ENCODE results near the gene EPO.
"Not testable (repeated sequence)": the region's sequence is repeated elsewhere in the genome, so short reads cannot be mapped to it uniquely, and the experiment has no call there.

The EPO gene

DNA sequence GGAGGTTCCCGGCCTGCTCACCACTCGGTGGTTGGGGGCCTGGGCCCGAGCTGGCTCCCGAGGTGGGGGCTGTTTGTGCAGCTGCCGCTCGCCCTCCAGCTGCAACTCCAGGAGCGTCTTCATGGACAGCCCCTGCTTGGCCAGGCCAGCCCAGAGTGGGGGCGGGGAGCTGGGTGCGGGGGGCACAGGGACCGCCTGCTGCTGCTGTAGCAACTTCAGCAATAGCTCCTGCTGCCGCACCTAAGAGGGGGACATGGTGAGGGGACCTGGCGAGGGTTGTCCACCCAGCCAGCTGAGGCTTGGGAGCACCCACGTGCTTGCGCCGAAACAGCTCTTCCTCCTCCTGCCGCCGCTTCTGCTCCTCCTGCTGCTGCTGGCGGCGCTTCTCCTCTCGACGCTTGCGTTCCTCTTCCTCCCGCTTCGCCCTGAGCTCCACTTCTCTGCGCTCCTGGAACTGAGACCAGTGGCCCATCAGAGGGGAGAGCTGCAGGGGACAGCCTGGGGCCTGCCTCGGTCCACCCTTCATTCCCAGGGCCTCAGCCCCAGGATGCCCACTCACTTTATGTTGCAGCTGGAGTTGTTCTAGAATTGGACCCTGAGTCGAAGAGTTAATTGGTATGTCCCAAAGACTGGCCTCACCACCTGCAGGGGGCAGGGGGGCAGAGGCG, 37.1 kb upstream of the EPO start:
- DNase-seq (ENCODE audit: low read depth, low spot score) = no peak

DNA sequence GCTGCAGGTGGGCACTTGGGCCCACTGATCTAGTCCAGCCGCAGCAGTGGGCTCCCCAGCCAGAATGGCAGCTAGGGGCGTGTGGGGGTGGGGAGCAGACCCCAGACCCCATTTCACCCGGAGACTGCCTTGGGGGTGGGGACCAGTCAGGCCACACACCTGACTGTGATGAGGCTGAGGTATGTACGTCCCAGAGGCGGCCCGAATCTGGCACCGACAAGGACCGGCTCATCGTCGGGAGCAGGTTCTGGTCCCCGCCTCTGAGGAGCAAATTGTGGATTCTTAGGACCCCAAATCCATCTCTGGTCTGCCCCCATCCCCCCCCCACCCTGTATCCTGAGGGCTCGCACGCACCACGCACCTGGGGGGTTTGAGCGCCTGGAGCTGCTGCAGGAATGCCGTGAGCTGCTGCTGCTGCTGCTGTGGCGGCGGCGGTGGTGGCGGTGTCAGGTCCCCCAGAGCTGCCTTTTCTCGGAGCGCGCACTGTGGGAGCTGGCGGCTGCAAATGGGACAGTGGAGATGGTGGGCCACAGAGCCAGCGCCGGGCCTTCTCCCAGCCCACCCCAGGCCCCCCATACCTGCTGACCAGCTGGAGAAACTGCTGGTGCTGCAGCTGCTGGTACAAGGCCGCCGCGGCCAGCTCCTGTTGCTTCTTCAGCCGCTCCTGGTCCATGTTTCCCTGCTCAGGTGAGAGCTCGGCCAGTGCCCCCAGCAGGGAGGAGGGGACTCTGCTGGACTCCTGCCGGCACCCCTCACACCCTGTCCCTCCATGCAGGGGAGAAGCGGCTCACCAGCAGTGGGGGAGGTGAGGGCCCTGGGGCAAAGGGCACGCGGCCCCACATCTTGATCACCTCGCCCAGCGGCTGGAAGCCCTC, 36.4 kb upstream of the EPO start:
- no peak for DNase-seq (ENCODE audit: low read depth, low spot score)

DNA sequence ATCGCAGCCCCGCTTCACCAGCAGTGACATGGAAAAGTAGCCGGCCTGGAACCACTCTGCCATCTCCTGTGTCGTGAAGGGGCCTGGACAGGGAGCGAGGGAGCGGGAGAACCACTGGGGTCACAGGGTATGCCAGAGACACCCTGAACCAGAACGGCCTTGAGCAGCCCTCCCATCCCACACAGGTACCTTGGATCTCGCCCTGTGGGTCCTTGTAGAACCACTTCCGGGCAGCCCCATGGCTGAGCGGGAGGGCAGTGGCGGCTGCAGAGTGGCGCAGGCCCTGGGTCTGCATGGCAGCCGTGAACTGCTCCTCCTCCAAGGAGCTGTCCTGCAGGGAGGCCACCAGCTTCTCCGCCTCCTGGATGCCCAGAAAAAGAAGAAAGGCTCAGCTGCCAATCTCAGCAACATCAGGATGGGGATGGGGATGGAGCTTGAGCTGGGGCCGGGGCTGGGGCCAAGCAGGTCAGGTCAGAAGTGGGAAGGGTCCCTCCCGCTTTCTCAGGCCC, 35.7 kb upstream of the EPO start:
- no peak for DNase-seq (ENCODE audit: low read depth, low spot score)

DNA sequence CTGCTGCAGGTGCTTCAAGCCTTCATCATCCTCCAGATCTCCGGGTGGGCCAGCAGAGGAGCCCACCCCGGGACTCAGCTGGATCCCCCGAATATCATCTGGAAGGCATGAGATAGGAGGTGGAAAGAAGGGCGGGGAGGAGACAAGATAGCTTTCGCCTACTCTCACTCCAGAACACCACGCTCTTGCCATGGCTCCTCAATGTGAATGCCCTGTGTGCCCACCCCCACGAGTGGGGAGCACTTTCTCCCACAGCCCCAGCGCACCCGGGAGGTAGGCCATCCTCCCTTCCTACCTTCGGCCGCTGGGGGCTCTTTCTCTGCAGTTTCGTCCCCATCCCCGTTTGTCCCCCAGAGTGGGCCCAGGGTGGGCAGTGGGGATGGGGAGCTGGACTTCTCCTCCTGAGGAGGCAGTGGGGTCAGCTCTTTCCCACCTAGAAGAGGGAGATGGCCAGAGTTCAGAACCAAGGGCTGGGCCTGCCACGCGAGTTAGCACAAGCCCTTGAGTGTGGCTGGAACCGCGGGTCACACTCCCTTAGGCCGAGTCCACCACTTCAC, 35.1 kb upstream of the EPO start:
- DNase-seq (ENCODE audit: low read depth, low spot score) = no peak

DNA sequence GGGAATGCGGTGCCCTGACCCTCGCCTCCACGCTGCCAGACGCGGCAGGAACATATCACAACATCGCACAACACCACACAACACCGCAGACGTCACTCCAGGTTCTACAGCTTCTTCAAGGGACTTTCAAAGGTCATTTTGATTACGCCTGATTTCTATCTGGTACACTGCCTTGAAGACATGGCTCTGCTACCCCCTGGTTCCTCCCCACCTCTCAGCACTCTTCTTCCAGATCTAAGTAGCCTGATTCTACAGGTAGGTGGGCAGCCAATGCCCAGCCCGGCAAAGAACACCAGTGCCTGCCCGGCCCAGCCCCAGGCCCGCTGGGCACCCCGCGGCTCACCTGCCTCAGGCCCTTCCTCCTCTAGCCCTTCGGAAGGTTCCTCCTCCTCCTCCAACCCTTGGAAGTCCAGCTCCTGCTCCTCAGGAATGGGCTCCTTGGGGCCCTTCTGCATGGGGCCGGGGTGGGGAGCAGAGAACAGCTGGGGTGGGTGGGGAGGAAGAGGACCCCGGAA, 34.6 kb upstream of the EPO start:
- no peak for DNase-seq (ENCODE audit: low read depth, low spot score)

DNA sequence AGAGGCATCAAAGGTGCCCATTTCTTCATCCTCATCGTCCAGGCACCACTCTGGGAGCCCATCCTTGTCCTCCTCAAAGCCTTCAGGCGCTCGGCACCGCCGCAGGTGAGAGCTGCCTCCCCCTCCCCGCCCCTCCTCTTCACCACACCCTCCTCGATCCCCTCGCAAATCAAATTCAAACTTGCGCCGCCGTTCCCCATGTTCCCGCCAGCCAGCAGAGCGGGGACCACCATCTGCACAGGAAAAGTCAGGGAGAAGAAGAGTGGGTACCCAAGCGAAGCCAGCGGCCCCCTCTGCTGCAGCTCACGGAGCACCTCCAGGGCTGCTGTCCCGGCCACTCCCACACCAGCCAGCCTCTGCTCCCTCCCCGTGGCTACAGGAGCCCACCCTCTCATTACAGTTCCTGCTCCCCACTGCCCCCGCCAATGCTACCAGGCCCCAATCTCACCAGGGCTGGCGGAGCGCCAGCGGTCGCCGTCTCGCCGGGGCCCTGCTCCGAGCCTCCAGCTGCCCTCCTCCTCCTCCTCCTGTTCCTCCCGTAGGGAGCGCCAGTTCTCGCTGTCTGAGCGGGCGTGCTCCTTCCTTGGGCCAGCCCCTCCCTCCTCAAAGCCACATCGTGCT, 34.0 kb upstream of the EPO start:
- DNase-seq (ENCODE audit: low read depth, low spot score) = no peak

DNA sequence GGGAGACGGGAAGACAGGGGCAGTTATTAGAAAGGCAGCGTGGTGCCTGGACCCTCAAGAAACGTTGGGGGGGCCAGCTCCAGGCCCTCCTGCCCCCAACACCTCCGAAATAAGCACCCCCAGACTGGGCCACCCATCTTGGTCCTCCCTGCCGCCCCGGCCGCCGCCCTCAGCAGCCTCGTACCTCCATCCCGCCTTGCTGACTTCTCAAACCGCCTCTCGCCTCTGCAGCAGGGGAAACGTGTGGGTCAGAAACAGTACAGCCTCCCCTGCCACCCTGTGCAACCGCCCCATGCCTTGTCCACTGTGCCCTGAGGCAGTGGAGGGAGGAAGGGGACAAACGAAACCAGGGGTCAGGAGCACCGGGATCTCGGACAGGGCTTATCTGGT, 33.5 kb upstream of the EPO start:
- DNase-seq (ENCODE audit: low read depth, low spot score) = no peak

DNA sequence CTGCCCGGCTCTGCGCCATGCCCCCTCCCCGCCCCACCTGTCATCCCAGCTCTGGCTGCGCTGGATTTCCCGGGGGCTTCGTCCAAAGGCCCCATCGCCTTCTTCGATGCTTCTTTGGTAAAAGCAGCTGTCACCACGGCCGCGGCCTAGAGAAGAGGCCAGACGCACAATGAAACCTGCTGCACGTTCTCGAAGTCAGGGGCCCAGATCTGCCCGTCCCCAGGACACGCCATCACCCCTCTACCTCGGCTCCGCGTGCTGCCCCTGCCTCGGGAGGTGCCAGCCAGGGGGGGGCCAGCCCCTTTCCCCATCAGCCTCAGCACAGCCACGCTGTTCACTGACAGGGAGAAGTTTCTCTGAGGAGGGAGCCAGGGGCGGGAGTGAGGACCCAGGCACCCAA, 33.0 kb upstream of the EPO start:
- DNase-seq (ENCODE audit: low read depth, low spot score) = no peak

DNA sequence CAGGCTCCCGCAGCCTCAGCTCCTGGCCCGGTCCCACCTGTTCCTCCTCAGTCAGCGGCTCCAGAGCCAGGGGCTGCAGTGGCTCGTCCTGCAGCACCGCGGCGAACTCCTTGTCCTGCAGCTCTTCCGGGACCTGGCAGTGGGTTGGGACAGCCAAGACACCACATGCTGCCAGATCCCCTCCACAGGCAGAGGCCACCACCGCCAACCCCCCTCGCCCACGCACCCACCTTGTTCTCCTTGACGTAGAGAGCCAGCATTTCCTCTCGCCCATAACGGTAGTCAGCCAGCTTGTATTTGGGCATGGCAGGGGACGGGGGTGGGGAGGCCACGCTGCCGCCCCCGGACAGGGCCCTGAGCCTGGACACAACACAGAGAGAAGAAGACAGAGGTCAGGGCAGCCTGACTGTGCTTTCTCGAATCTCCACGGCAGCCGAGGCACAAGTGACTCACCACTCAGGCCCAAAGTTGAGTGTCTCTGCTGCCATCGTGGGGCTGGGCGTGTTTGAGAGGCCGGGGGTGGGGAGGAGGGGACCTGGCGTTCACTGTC, 32.4 kb upstream of the EPO start:
- no peak for DNase-seq (ENCODE audit: low read depth, low spot score)

DNA sequence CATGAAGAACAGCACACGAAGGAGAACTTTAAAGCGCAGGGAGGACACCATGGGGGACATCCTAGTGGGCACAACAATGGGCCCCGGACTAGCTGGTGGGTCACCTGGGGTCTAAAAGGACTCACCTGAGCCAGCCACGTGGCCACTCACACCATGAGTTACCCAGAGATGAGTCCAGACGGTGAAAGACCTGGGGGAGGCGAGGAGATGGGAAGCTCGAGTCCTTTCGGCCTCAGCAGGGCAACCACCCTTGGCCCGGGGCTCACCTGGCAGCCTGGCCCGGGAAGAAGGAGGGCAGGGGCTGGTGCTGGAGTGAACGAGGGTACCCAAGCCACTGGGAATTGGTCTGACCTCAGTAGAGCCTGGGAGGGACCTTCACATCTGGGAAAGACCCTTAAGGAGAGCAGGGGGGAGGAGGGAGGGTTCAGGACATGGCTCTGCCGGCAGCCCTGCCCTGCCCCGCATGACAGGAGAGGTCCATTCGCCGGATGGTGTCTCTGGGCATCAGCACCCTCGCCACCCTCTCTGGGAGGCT, 31.9 kb upstream of the EPO start:
- no peak for DNase-seq (ENCODE audit: low read depth, low spot score)

DNA sequence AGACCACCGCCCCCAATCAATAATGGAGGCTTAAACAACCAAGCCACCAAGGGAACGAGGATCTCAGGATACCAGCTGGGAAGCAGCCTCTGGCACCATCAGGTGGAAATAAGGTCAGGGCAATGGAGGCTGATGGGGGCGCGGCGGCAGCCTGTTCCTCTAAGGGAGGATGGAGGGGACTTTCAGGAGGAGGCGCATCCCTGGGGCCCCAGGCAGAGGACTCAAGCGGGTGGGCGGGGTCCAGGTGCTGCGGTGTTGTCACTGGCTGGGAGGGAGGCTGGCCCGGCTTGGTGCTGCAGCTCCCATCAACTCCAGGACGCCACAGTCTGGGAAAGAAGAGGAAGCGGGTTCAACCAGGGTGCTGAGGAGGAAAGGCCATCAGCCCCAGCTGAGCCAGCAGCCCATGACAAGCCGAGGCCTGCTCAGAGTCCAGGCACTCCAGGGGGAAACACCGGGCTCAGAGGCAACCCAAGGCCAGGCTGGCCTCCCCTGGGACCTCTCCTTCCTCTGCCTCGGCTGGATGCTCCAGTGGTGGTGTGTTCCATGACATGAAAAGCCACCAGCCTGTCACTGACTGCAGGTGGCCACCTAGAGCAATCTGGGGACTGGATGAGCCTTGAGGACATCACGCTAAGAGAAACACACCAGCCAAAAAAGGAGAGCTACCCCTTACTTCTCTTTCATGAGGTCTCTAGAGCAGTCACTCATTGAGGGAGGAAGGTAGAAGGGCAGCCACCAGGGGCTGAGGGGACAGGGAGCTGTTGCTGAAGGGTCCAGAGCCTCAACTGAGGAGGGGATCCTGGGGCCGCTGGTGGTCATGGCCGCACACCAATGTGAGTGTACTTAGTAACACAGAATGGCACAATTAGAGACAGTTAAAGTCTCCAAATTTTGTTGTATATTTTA, 30.8 kb upstream of the EPO start:
- no peak for DNase-seq (ENCODE audit: low read depth, low spot score)

DNA sequence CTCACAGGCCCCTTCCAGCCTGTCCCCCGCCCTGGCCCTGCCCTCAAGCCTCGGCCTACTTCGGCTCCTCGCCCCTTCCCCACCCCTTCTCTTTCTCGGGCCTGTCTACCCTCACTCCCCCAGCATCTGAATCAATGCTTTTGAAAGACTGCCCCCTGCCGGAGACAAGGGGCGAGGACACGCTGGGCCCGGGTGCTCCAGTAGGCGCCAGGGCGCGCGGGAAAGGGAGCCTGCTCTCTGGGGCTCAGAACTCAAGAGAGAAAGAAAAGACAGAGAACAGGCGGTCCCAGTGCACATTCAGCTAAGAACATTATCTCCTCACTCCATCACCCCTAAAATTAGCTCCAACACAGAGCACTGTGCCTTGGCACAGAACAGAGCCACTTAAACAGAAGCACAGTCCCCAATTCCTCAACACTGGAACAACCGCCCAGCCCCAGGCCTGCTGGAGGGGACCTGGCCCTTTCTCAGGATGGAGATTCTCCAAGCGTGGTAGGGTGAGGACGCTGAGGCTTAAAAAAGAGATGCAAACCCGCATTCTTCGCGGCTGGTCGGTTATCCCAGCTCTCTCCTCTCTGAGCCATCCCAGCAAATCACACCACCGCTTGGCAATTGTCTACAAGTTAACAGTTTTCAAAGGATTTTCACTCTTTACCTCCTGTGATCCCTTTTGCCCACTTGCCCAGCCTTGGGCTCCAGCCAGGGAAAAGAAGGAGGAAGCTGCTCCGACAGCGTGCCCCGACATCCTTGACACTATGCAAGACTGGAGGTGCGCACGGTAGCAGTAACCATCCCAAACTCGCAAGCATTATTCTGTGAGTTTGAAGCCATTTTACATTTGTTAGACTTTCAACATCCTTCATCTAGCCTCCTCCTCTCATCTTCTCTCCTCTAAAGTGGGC, 28.3 kb upstream of the EPO start:
- DNase-seq (ENCODE audit: low read depth, low spot score) = peak; percentile 75

DNA sequence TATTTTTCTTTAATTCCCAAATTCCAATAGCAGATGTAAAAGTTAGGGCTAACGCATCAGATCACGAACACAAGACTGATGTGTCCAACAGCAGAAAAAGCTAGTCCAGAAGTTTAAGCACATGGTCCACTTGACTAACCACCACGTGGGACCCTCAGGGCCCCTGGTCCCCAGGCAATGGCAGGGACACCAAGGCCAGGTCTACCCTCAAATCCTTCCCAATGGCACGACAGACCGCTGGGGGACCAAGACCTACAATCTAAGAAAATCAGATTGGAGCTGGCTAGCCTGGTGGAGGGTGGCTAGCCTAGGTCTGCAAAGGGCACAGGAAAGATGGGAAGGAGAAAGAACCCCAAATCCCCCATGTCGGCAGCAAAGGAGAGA, 27.7 kb upstream of the EPO start:
- DNase-seq (ENCODE audit: low read depth, low spot score) = no peak

DNA sequence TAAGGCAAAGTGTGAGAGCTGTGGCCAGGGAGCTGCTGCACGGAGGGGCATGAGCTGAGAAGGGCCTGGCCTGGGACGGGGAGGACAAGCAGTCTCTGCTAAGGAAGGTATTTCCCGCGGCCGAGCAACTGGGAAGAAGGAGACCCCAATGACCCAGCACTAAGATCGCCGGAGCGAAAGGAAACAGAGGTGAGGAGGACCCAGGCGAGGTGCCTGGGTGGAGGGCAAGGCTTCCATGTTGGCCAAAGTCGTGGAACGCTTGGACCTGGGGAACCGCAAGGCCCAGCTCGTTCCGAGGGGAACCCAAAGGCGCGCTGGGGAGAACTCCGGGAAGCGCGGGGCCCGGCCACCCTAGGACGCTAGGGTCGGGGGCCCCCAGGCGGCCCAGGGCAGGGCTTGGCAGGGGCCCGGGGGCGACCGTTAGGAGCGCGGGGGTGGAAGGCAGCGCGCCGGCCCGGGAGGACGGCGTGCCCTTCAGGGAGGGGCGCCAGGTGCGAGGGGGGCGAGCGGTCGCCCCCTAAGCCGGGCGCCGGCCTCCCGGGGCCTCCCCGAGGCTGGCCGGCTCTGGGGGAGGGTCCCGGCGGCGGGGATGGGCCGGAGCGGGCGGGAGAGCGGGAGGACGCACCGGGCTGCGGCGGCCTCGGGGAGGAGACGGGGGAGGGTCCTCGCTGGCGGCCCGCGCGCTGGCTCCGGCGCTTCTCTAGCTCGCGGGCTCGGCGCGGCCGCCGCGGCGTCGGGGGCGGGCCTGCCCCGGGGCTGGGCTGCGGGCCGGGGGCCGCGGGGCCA, 26.8 kb upstream of the EPO start:
- no peak for DNase-seq (ENCODE audit: low read depth, low spot score)

DNA sequence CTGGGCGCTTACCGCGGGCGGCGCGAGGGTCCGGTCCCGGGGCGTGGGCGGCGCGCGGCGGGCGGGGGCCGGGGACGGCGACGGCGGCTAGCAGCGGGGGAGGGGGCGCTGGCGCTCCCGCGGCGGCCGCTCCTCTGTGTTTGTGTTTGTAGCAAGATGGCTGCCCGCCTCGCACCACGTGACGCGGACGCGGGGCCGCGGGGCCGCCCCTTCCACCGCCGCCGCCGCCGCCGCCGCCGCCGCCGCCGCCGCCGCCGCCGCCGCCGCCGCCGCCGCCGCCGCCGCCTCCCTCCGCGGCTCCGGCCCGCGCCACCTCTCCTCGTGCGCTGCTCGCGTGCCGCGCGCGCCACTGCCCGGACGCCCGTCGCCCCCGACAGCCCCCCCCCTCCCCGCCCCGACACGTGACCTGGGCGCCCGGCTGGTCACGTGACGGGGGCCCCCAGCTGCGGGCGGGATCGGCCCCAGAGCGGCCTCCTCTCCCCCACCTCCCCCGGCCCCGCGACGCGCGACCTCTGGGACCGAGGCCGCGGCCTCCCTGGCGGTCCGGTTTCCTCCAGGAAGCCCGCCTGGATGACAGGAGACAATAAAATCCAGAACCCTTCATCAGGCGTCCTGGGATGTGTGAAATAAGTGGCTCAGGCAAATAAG, 26.0 kb upstream of the EPO start, which contains the start of gene GIGYF1:
Gene GIGYF1 (minus strand): TSS at position 153 of the 648 bp plus-strand sequence. CDS start 6,012 bp downstream, outside the sequence.
- DNase-seq (ENCODE audit: low read depth, low spot score) = peak; percentile 43

DNA sequence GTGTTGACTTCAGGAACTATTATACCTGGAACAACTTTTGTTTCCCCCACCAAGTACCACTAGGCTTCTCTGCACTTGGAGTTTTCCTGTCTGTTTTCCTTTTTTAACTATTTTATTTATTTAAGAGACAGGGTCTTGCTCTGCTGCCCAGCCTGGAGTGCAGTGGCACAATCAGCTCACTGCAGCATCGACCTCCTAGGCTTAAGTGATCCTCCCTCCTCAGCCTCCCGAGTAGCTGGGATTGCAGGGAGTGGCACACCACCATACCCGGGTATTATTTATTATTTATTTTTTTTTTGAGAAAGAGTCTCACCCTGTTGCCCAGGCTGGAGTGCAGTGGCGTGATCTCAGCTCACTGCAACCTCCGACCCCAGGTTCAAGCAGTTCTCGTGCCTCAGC, 24.1 kb upstream of the EPO start:
- DNase-seq (ENCODE audit: low read depth, low spot score) = no peak

DNA sequence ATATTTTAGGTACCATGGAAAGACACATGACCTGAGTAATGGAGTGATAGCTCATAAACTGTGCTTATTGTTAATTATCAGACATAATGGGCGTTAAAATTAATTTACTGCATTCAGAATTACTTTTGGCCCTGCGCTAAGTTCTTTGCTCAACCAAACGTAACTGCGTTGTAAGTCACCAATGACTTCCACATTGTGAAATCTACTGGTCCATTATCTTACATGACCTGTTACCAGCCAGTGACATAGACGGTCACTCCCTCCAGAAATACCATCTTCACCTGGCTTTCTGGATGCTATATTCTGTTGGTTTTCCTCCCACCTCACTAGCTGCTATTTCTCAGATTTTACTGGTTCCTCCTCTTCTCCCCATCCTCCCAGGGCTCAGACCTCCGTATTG, 21.2 kb upstream of the EPO start:
- no peak for DNase-seq (ENCODE audit: low read depth, low spot score)

DNA sequence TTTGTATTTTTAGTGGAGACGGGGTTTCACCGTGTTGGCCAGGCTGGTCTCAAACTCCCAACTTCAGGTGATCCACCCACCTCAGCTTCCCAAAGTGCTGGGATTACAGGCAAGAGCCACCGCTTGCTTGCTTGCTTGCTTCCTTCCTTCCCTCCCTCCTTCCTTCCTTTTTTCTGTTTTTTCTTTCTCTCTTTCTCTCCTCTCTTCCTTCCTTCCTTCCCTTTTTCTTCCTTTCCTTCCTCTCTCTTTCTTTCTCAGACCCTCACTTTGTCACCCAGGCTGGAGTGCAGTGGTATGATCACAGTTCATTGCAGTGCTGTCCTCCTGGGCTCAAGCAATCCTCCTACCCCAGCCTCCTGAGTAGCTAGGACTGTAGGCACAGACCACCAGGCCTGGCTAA, 19.2 kb upstream of the EPO start:
- DNase-seq (ENCODE audit: low read depth, low spot score) = not testable (repeated sequence)
